ENCODE measurements around the gene POP7.

DNA sequence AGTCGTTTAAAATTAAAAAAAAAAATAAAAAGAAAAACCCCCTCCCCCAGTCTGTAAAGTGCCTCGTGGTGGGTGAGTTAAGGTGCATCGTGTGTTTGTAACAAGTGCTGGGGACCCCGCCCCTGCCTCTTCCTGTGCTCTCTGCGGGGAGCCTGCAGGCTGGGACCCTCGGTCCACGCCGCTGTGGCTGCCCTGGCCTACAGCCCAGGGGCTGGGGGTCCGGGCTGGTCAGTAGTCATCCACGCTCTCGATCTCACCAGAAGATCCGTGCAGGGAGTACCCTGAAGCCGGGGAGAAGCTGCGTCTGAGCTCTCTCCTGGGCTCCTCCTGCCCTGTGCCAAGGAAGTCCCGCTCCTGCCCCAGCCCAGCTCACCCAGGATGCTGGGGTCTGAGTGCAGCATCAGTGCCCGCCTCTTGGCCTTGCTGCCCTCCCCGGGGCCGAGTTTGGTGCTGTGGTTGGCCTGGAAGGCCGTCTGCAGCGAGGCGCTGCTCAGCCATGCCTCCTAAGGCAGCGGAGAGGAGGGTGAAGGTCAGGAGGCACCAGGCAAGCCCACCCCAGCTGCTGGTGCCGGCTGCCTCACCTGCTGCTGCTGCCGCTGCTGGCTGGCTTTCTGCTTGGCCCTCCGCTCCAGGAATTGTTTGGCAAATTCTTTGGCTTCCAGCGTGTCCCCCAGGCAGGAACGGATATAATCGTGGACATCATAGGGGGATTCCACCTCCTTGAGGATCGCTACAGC is 24.3 kb upstream of the POP7 start:
- TF ChIP-seq POLR2A (IDR thresholded peaks at IDR 0.05; ENCODE audit: extremely low read depth, insufficient read length) (peak; percentile 24), CTCF (IDR thresholded peaks at IDR 0.05; ENCODE audit: low read depth, low read length) (no peak)

Data from NB4 (cell line).